ENCODE measurements around the gene DAB2IP.

GRCh38 chr9:121816449-121816817 lies 165.0 kb downstream of the DAB2IP start:
- TF ChIP-seq CTCF (IDR thresholded peaks at IDR 0.05) (no peak), EZH2 (IDR thresholded peaks at IDR 0.05) (no peak), EZH2phosphoT487 (IDR thresholded peaks at IDR 0.05) (no peak)

Measured in neural progenitor cell (in vitro differentiated cells).